HG02840 (cell line): Measurements from ENCODE around the gene KRT9.

Source experiments
- ATAC-seq: cut with Tn5 transposase; IDR thresholded peaks from one replicate; pipeline ENCODE4 v1.9.1; 2021; ENCODE audit warnings: mild to moderate bottlenecking, moderate library complexity, moderate number of reproducible peaks; ENCODE audit not compliant: unreplicated experiment, low FRiP score

KRT9 gene

DNA sequence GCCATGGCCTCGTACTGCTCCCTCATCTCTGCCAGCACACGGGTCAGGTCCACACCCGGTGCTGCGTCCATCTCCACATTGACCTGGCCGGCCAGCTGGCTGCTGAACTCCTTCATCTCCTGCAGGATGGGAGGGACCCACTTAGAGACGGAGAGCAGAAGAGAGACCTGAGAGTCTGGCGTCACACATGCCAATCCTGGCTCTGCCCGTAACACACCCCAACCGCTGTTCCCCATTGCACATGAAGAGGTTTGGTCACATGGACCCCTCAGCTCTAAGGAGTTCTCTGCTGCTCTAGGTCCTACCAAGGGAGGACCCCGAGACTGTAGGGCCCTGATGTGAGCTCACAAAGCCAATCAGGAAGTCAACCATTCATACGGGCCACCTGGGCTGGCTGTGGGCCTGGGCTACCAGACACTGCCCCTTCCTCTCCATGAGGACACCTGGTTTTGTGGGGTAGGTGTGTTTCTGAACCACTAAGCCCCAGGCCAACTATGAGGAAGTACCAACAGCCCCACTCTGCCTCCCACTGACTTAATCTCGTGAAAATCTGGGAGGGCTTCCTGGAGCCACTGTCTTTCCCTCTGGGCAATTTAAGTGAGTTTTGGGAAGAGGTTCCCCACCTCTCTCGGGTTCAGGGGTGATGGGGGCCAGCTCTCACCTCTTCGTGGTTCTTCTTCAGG, 55.6 kb downstream of the KRT9 start:
- no peak for ATAC-seq
